GM18873 (cell line): ENCODE measurements around the gene SATB2.

ENCODE experiments used
- ATAC-seq: cut with Tn5 transposase; IDR thresholded peaks from one replicate; pipeline ENCODE4 v1.9.1; 2021; ENCODE audit warnings: mild to moderate bottlenecking, moderate library complexity, moderate number of reproducible peaks; ENCODE audit not compliant: unreplicated experiment, low FRiP score

The SATB2 gene

GRCh38 chr2:199455210-199455544 is 2.6 kb downstream of the SATB2 start:
- no peak for ATAC-seq

GRCh38 chr2:199452991-199453379 is 4.8 kb downstream of the SATB2 start:
- ATAC-seq, result no peak

- no peak for ATAC-seq
Measured at GRCh38 chr2:199452260-199452990, 5.3 kb downstream of the SATB2 start.

- no peak for ATAC-seq
Measured at GRCh38 chr2:199449956-199450355, 7.8 kb downstream of the SATB2 start.

GRCh38 chr2:199449455-199449854 is 8.3 kb downstream of the SATB2 start:
- ATAC-seq, result no peak

- ATAC-seq, result no peak
Measured at GRCh38 chr2:199446996-199447576, 10.7 kb downstream of the SATB2 start.

- ATAC-seq, result no peak
Measured at GRCh38 chr2:199444749-199445148, 13.0 kb downstream of the SATB2 start.

- no peak for ATAC-seq
Measured at GRCh38 chr2:199443589-199444130, 14.1 kb downstream of the SATB2 start.

- ATAC-seq, result no peak
Measured at GRCh38 chr2:199442173-199442572, 15.6 kb downstream of the SATB2 start.

GRCh38 chr2:199441759-199442158 is 16.0 kb downstream of the SATB2 start:
- no peak for ATAC-seq

- ATAC-seq, result no peak
Measured at GRCh38 chr2:199440118-199440517, 17.6 kb downstream of the SATB2 start.

- no peak for ATAC-seq
Measured at GRCh38 chr2:199439542-199439941, 18.2 kb downstream of the SATB2 start.

- ATAC-seq, result no peak
Measured at GRCh38 chr2:199439066-199439465, 18.7 kb downstream of the SATB2 start.

- ATAC-seq, result no peak
Measured at GRCh38 chr2:199434555-199434954, 23.2 kb downstream of the SATB2 start.

- ATAC-seq, result no peak
Measured at GRCh38 chr2:199433204-199433832, 24.4 kb downstream of the SATB2 start.

- ATAC-seq, result no peak
Measured at GRCh38 chr2:199431746-199432213, 26.0 kb downstream of the SATB2 start.

- no peak for ATAC-seq
Measured at GRCh38 chr2:199430214-199430613, 27.5 kb downstream of the SATB2 start.

GRCh38 chr2:199428291-199428690 is 29.4 kb downstream of the SATB2 start:
- ATAC-seq, result no peak

GRCh38 chr2:199424160-199424559 is 33.6 kb downstream of the SATB2 start:
- ATAC-seq, result no peak

GRCh38 chr2:199419428-199419827 is 38.3 kb downstream of the SATB2 start:
- no peak for ATAC-seq

GRCh38 chr2:199414465-199414864 is 43.3 kb downstream of the SATB2 start:
- no peak for ATAC-seq

- ATAC-seq, result no peak
Measured at GRCh38 chr2:199414001-199414400, 43.7 kb downstream of the SATB2 start.
